HS-27A (cell line): Measurements from ENCODE around the gene NPTXR.
A peak's percentile ranks its signal among the peaks of the same experiment; 100 is the strongest.

Experiments used
- DNase-seq: peaks from one replicate; pipeline ENCODE4 v3.0.0-alpha.2; 2012; ENCODE audit warnings: low read depth, missing footprints

NPTXR gene

GRCh38 chr22:38843657-38844314, at the start of gene NPTXR:
TSS of gene NPTXR (minus strand) at chr22:38844028.
- no peak for DNase-seq

GRCh38 chr22:38891256-38891655, 47.4 kb upstream of the NPTXR start:
- no peak for DNase-seq

GRCh38 chr22:38890377-38890776, 46.5 kb upstream of the NPTXR start:
- DNase-seq = no peak

GRCh38 chr22:38886333-38886732, 42.5 kb upstream of the NPTXR start:
- DNase-seq = no peak

- DNase-seq = no peak
These were observed 39.3 kb upstream of the NPTXR start for GRCh38 chr22:38882972-38883622.

GRCh38 chr22:38881997-38882879, 38.4 kb upstream of the NPTXR start:
- no peak for DNase-seq

GRCh38 chr22:38881464-38881871, 37.6 kb upstream of the NPTXR start:
- DNase-seq = no peak

- DNase-seq = no peak
These were observed 36.1 kb upstream of the NPTXR start for GRCh38 chr22:38879961-38880360.

GRCh38 chr22:38879108-38879729, 35.4 kb upstream of the NPTXR start:
- DNase-seq = no peak

GRCh38 chr22:38878001-38878400, 34.2 kb upstream of the NPTXR start:
- no peak for DNase-seq

GRCh38 chr22:38874529-38875222, 30.8 kb upstream of the NPTXR start:
- no peak for DNase-seq

GRCh38 chr22:38873469-38874411, 29.9 kb upstream of the NPTXR start:
- DNase-seq = no peak

GRCh38 chr22:38872831-38873248, 29.0 kb upstream of the NPTXR start:
- DNase-seq = no peak

- DNase-seq = peak; percentile 64
These were observed 28.5 kb upstream of the NPTXR start, which contains the start of gene CBX6 for GRCh38 chr22:38872172-38872830. TSS of gene CBX6 (minus strand) at chr22:38872216. CDS start at chr22:38872190, 26 bp downstream.

GRCh38 chr22:38871360-38872171, 27.7 kb upstream of the NPTXR start:
- DNase-seq = no peak

- no peak for DNase-seq
These were observed 27.0 kb upstream of the NPTXR start for GRCh38 chr22:38870791-38871359.

GRCh38 chr22:38870312-38870741, 26.5 kb upstream of the NPTXR start:
- DNase-seq = no peak

GRCh38 chr22:38869663-38870062, 25.8 kb upstream of the NPTXR start:
- DNase-seq = no peak
